Pancreas (tissue), 10 donors: ENCODE data around the gene RIMS4. TPM values are rescaled to one million over a fixed set of nuclear protein-coding genes. Genes with fewer than 3 reads are reported as not detected.
A peak's percentile ranks its signal among the peaks of the same experiment; 100 is the strongest.

ENCODE experiments used
- ATAC-seq, 4 donors: fragments of 200-7000 bp; cut with Tn5 transposase; one replicate each; pipeline versions ENCODE4 v1.8.0 to v1.9.1; 2020; ENCODE audit warnings: mild to moderate bottlenecking in 4 of 4, moderate library complexity in 4 of 4
- DNase-seq, 6 donors: peaks; one replicate each; pipeline ENCODE4 v3.0.0-alpha.2; 2020
- FAIRE-seq: peaks from 2 replicates; lab custom pipeline; 2012; peaks lifted over from hg19 to GRCh38; lab: Jason Lieb, UNC
- H3K27ac ChIP-seq, 4 donors: fragments of 200-600 bp; sonication (generic); 1 replicate in 3 of 4; 2 replicates in 1 of 4; pipeline versions ENCODE4 v1.5.0 to v1.8.0; 2020
- H3K27me3 ChIP-seq, 4 donors: fragments of 200-600 bp; one replicate each; pipeline ENCODE4 v1.8.0; 2021
- H3K36me3 ChIP-seq, 3 donors: fragments of 200-600 bp; sonication (generic) in 1 of 3; one replicate each; pipeline versions ENCODE4 v1.5.0 to v1.8.0; 2020 to 2021
- H3K4me1 ChIP-seq, 3 donors: fragments of 200-600 bp; one replicate each; pipeline ENCODE4 v1.8.0; 2021
- H3K4me3 ChIP-seq, 4 donors: fragments of 200-600 bp; sonication (generic) in 2 of 4; one replicate each; pipeline versions ENCODE4 v1.5.0 to v1.8.0; 2020 to 2021
- H3K9me3 ChIP-seq, 4 donors: fragments of 200-600 bp; one replicate each; pipeline ENCODE4 v1.8.0; 2021
- WGBS, 2 donors: extraction: QIAGEN DNeasy Blood & Tissue Kit; methylation state at CpG; one replicate each; pipeline ENCODE4 v1.1.7; 2013; 5-methylcytosine and 5-hydroxymethylcytosine counted together
- intact Hi-C, 3 donors: fragments of 100-400 bp; cut with DNase I; formaldehyde crosslinking; loops; one replicate each; pipeline versions ENCODE4 v1.11.1 to v1.14.2; 2022
- polyA plus RNA-seq, 2 donors: library from polyadenylated mRNA; stranded (reverse); fragments of 200-250 nt; gene quantifications; one replicate each; pipeline ENCODE4 v1.2.3, GENCODE V29; 2013
- total RNA-seq, 6 donors: library from RNA; stranded (reverse); fragmentation: NEBNext Ultra II Directional in 4 of 6; extraction: Animal tissue kit (Norgen Biotek cat#: 25700) in 4 of 6; gene quantifications; one replicate each; pipeline versions ENCODE4 v1.2.1 to v1.2.4, GENCODE V29; 2021 to 2023
- TF ChIP-seq, protein P1 (sequence below), 4 donors: fragments of 200-600 bp; sonication (generic) in 3 of 4; IDR thresholded peaks; one replicate each; pipeline versions ENCODE4 v1.5.0 to v1.8.0; 2021; ENCODE audit warnings: antibody characterized with exemption in 4 of 4
- donor health status: healthy with polysubstance abuse.
- donor health status: DM: no; HTN: no; CAD: no; lungs with moderate emphysema.
- donor health status: DM: no; HTN: no; CAD: no.
- donor health status: control.
- donor health status: control.
- donor health status: Bipolar disorder and iron deficiency.
- donor health status: DM: yes; HTN: yes; CAD: no.
- donor health status: DM: no; HTN: no; CAD: no.
- donor health status: DM: no; HTN: no; CAD: no.
- donor health status: DM: yes; HTN: yes; CAD: no.

The RIMS4 gene
- total and polyA plus RNA-seq, 8 donors: 0.03 to 0.20 (median 0.08) TPM; not detected in 1

DNA sequence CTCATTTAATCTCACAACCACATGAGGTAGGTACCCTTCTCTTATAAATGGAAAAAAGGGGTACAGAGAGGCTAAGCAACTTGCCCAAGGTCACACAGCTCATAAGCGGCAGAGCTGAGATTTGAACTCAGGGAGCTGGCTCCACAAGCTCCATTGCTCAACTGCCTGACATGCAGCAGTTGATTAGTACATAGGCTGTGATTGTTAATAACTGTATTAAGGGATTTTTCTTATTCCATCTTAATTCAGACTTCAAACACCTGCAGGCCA, 88.6 kb downstream of the RIMS4 start:
- DNase-seq: no peak
- Histone ChIP-seq H3K9me3 (no peaks in the 10 kb centered on the region), H3K27ac (no peak overlapping the region), H3K27me3 (no peaks in the 10 kb centered on the region), H3K4me1 (no peaks in the 10 kb centered on the region), H3K36me3 (no peaks in the 10 kb centered on the region), H3K4me3 (no peak overlapping the region)
- intact Hi-C loops: no loop called here
- no peak for ATAC-seq
- TF ChIP-seq, protein P1, sequence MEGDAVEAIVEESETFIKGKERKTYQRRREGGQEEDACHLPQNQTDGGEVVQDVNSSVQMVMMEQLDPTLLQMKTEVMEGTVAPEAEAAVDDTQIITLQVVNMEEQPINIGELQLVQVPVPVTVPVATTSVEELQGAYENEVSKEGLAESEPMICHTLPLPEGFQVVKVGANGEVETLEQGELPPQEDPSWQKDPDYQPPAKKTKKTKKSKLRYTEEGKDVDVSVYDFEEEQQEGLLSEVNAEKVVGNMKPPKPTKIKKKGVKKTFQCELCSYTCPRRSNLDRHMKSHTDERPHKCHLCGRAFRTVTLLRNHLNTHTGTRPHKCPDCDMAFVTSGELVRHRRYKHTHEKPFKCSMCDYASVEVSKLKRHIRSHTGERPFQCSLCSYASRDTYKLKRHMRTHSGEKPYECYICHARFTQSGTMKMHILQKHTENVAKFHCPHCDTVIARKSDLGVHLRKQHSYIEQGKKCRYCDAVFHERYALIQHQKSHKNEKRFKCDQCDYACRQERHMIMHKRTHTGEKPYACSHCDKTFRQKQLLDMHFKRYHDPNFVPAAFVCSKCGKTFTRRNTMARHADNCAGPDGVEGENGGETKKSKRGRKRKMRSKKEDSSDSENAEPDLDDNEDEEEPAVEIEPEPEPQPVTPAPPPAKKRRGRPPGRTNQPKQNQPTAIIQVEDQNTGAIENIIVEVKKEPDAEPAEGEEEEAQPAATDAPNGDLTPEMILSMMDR (IDR thresholded peaks at IDR 0.05): no peak
- no peak for FAIRE-seq
- 46 to 60% methylated on average over 1 of the region's 1 CpG for WGBS, 2 donors

DNA sequence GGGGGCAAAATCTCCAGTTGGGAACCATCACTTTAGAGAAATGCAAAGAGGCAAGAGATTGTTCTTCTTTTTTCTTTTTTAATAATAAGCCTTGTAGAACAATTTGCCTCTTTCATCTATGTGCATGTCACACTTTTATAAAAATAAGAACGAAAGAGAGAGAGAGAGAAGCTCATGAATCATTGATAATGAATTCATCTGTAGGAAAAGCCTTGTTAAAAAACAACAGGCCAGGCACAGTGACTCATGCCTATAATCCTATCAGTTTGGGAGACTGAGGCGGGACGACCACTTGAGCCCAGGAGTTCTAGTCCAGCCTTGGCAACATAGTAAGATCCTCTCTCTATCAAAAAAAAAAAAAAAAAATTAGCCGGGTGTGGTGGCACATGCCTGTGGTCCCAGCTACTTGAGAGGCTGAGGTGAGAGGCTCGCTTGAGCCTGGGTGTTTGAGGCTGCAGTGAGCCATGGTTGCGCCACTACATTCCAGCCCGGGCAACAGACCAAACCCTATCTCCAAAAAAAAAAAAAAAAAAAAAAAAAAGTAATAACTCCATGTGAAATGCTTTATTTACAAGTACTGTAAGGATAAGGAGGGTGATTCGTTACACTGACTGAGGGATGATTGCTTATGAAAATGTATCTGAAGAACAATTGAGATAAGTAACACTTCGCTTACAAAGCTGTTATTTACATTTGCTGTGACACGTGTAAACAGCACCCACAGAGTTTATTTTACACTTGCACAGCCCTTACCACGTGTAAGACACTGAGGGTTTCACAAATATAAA, 89.2 kb downstream of the RIMS4 start:
- FAIRE-seq (no peak), ATAC-seq (peak; percentile 70 to 81 (median 79)), DNase-seq (no peak)
- no peaks in the 10 kb centered on the region for H3K36me3 ChIP-seq
- H3K27me3 ChIP-seq: no peaks in the 10 kb centered on the region
- H3K4me1 ChIP-seq: no peaks in the 10 kb centered on the region
- H3K27ac ChIP-seq: no peak overlapping the region
- intact Hi-C loops: no loop called here
- no peak overlapping the region for H3K4me3 ChIP-seq
- 32 to 39% methylated on average over 11 of the region's 11 CpGs for WGBS, 2 donors
- TF ChIP-seq, protein P1 (IDR thresholded peaks at IDR 0.05): no peak
- H3K9me3 ChIP-seq: no peaks in the 10 kb centered on the region

DNA sequence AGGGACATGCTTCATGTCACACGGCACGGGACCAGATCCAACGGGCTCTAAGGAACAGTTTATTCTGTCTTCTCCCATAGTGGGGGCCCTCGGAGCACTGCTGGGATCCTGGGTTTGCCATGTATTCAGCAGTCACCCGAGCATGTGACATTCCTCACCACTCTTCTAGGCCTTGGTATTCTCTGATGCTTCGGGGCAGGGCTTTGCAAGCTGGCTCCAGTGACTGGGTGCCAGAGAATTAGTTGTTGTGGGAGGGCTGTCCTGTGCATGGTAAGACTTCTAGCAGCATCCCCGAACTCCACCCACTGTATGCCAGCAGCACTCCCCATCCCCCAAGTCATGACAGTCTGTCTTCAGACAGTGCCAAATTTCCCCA, 89.7 kb downstream of the RIMS4 start:
- Histone ChIP-seq H3K4me3 (no peak overlapping the region), H3K4me1 (no peaks in the 10 kb centered on the region), H3K9me3 (no peaks in the 10 kb centered on the region), H3K36me3 (no peaks in the 10 kb centered on the region), H3K27ac (no peak overlapping the region), H3K27me3 (no peaks in the 10 kb centered on the region)
- 76 to 81% methylated on average over 7 of the region's 7 CpGs for WGBS, 2 donors
- no peak for FAIRE-seq
- no peak for ATAC-seq
- intact Hi-C loops: no loop called here
- TF ChIP-seq, protein P1 (IDR thresholded peaks at IDR 0.05): no peak
- no peak for DNase-seq

DNA sequence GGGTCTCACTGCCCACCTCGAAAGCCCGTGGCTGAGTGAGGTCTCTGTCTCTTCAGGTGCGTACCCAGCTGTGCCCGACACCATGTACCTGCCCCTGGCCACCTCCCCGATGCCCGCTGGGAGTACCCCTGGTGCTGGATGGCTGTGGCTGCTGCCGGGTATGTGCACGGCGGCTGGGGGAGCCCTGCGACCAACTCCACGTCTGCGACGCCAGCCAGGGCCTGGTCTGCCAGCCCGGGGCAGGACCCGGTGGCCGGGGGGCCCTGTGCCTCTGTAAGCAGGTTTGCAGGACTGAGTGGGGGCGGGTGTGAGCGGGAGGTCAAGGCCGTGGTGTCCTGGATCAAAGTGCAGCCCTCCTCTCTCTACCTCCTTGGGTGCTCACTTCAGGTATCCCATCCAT, 90.5 kb downstream of the RIMS4 start:
- TF ChIP-seq, protein P1 (IDR thresholded peaks at IDR 0.05): no peak
- FAIRE-seq (no peak), DNase-seq (peak in 1 of 6 donors; percentile 52), ATAC-seq (no peak)
- intact Hi-C loops: no loop called here
- Histone ChIP-seq H3K36me3 (no peaks in the 10 kb centered on the region), H3K27me3 (no peaks in the 10 kb centered on the region), H3K9me3 (no peaks in the 10 kb centered on the region), H3K27ac (no peak overlapping the region), H3K4me3 (no peak overlapping the region), H3K4me1 (peaks cover 0 to under 1% (median 0%) of the 10 kb centered on the region in 3 donors)
- 83 to 86% methylated on average over 19 of the region's 19 CpGs for WGBS, 2 donors

DNA sequence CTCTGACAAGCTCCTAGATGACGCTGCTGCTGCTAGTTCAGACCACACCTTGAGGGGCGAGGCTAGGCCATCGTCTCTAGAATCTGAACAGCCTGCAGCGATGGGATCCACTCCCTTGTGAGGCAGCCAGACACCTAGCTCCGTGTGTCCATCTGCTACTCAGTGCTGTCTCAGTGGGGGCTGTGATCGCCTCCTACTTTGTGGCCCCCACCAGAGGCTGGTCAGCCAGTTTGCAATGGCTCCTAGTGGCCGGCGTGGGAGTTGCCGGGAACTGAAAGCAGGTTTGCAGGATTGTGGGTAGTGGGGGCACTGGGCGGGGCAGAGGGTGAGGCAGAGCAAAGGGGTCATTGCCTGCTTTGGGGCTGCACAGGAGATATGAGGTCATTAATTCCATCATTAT, 92.4 kb downstream of the RIMS4 start:
- no peak for ATAC-seq
- no peaks in the 10 kb centered on the region for H3K36me3 ChIP-seq
- H3K27me3 ChIP-seq: no peaks in the 10 kb centered on the region
- no peak overlapping the region for H3K4me3 ChIP-seq
- H3K27ac ChIP-seq: no peak overlapping the region
- TF ChIP-seq, protein P1 (IDR thresholded peaks at IDR 0.05): no peak
- H3K9me3 ChIP-seq: no peaks in the 10 kb centered on the region
- 75 to 81% methylated on average over 10 of the region's 10 CpGs for WGBS, 2 donors
- no peak for FAIRE-seq
- DNase-seq: no peak
- intact Hi-C loops: no loop called here
- peaks cover 0 to 6% (median 3%) of the 10 kb centered on the region in 3 donors for H3K4me1 ChIP-seq
